Measurements from ENCODE around the gene SLC9C2.

SLC9C2 gene

DNA sequence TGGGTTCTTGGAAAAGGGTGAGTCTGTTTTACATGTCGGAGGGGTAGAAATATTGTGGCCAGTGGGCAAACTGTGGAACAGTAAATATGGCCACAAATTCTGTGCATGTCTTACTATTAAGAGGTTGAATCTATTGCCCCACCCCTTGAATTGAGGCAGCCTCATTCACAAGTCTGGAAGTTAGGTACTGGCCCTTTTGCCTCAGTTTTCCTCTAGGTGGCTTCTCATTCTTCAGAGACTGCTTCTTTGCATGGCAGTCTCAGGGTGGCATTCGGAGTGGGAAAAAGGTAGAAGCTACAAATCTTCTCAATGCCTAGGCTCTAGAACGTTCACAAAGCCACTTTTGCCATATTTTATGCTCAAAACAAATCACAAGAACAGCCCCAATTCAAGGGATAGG, 57.2 kb downstream of the SLC9C2 start:
- no peak overlapping the region for H2AFZ ChIP-seq (ENCODE audit: low read length)

GRCh38 chr1:173536223-173536622, 66.6 kb downstream of the SLC9C2 start:
- no peak for DNase-seq
- Histone ChIP-seq H4K20me1 (ENCODE audit: insufficient read depth, low read length) (no peaks in the 10 kb centered on the region), H3K9me2 (replicated peaks; ENCODE audit: insufficient read depth, low read length) (no peaks in the 10 kb centered on the region), H3K4me2 (ENCODE audit: low read depth, low read length) (no peak overlapping the region), H3K4me3 (ENCODE audit: low read length) (no peak overlapping the region), H3K79me2 (ENCODE audit: low read length) (no peaks in the 10 kb centered on the region), H3K4me1 (ENCODE audit: low read length) (no peaks in the 10 kb centered on the region), H3K27ac (ENCODE audit: low read length) (no peak overlapping the region), H2AFZ (ENCODE audit: low read length) (no peak overlapping the region), H3K9me3 (replicated peaks; ENCODE audit: insufficient read depth, low read length) (no peaks in the 10 kb centered on the region), H3K9ac (ENCODE audit: low read length) (no peak overlapping the region), H3F3A (ENCODE audit: insufficient read depth, low read length) (no peaks in the 10 kb centered on the region), H3K27me3 (replicated peaks; ENCODE audit: insufficient read depth, low read length) (no peaks in the 10 kb centered on the region), H3K36me3 (replicated peaks; ENCODE audit: insufficient read depth, low read length) (no peaks in the 10 kb centered on the region)
- TF ChIP-seq EZH2phosphoT487 (IDR thresholded peaks at IDR 0.05; ENCODE audit: low read length) (no peak), CTCF (IDR thresholded peaks at IDR 0.05; ENCODE audit: low read length) (no peak), EZH2 (optimal IDR thresholded peaks at IDR 0.05; ENCODE audit: low read depth, low read length) (no peak)

More for the DNA sequence above, 57.2 kb downstream of the SLC9C2 start:
- H3K36me3 ChIP-seq (replicated peaks; ENCODE audit: insufficient read depth, low read length) = no peaks in the 10 kb centered on the region
- DNase-seq = no peak
- H3K9me2 ChIP-seq (replicated peaks; ENCODE audit: insufficient read depth, low read length) = no peaks in the 10 kb centered on the region
- H3K27me3 ChIP-seq (replicated peaks; ENCODE audit: insufficient read depth, low read length) = no peaks in the 10 kb centered on the region
- no peaks in the 10 kb centered on the region for H3K79me2 ChIP-seq (ENCODE audit: low read length)
- H3K4me2 ChIP-seq (ENCODE audit: low read depth, low read length) = no peak overlapping the region
- H3K4me3 ChIP-seq (ENCODE audit: low read length) = no peak overlapping the region
- no peaks in the 10 kb centered on the region for H4K20me1 ChIP-seq (ENCODE audit: insufficient read depth, low read length)
- no peaks in the 10 kb centered on the region for H3F3A ChIP-seq (ENCODE audit: insufficient read depth, low read length)
- H3K4me1 ChIP-seq (ENCODE audit: low read length) = no peaks in the 10 kb centered on the region
- no peaks in the 10 kb centered on the region for H3K9me3 ChIP-seq (replicated peaks; ENCODE audit: insufficient read depth, low read length)
- no peak overlapping the region for H3K9ac ChIP-seq (ENCODE audit: low read length)
- TF ChIP-seq EZH2 (optimal IDR thresholded peaks at IDR 0.05; ENCODE audit: low read depth, low read length) (no peak), EZH2phosphoT487 (IDR thresholded peaks at IDR 0.05; ENCODE audit: low read length) (no peak), CTCF (IDR thresholded peaks at IDR 0.05; ENCODE audit: low read length) (no peak)
- H3K27ac ChIP-seq (ENCODE audit: low read length) = no peak overlapping the region

DNA sequence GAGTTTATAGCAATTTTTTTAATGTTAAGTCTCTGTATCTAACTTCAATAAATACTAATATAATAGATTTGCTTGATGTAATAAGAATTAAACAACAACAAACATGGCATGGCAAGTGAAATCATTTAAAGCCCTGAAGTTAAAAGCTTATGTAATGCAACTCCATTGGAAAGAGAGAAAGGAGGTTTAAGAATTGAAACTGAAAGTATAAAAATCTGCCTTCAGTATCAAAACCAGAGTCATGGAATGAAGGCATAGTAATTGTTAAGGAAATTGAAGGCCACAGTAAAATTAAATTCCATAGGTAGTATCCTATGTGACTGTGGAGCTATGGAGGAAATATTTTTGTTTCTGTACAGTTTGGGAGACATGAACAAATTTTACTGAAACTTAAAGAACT, 70.6 kb downstream of the SLC9C2 start:
- peak; percentile 23 for DNase-seq
- Histone ChIP-seq H2AFZ (ENCODE audit: low read length) (no peak overlapping the region), H3K79me2 (ENCODE audit: low read length) (no peaks in the 10 kb centered on the region), H3K27ac (ENCODE audit: low read length) (no peak overlapping the region), H3K4me1 (ENCODE audit: low read length) (no peaks in the 10 kb centered on the region), H3K36me3 (replicated peaks; ENCODE audit: insufficient read depth, low read length) (no peaks in the 10 kb centered on the region), H3F3A (ENCODE audit: insufficient read depth, low read length) (no peaks in the 10 kb centered on the region), H3K27me3 (replicated peaks; ENCODE audit: insufficient read depth, low read length) (no peaks in the 10 kb centered on the region), H3K9me3 (replicated peaks; ENCODE audit: insufficient read depth, low read length) (no peaks in the 10 kb centered on the region), H3K4me3 (ENCODE audit: low read length) (no peak overlapping the region), H3K9ac (ENCODE audit: low read length) (no peak overlapping the region), H3K4me2 (ENCODE audit: low read depth, low read length) (no peak overlapping the region), H4K20me1 (ENCODE audit: insufficient read depth, low read length) (no peaks in the 10 kb centered on the region), H3K9me2 (replicated peaks; ENCODE audit: insufficient read depth, low read length) (no peaks in the 10 kb centered on the region)
- TF ChIP-seq CTCF (IDR thresholded peaks at IDR 0.05; ENCODE audit: low read length) (no peak), EZH2 (optimal IDR thresholded peaks at IDR 0.05; ENCODE audit: low read depth, low read length) (no peak), EZH2phosphoT487 (IDR thresholded peaks at IDR 0.05; ENCODE audit: low read length) (no peak)

Measured in MM.1S (cell line).